GM12878 (cell line): ENCODE measurements around the gene MED13L. TPM values are rescaled to one million over a fixed set of nuclear protein-coding genes. Genes with fewer than 3 reads are reported as not detected.

Source experiments
- ATAC-seq: fragments of 200-7000 bp; cut with Tn5 transposase; 3 replicates; pipeline ENCODE4 v1.9.1; 2020; ENCODE audit warnings: mild to moderate bottlenecking, moderate library complexity
- BruUV-seq: library from RNA; stranded (reverse); fragments of 400-500 nt; replicated peaks from 2 replicates; lab custom pipeline; 2021; lab: Mats Ljungman, UMichigan
- CTCF ChIA-PET: fragments of 300-600 bp; sonication (Branson Sonifier 250); formaldehyde crosslinking; extraction: SDS; loops from one replicate; lab custom pipeline; 2021; ENCODE audit warnings: inconsistent platforms; lab: Yijun Ruan, JAX
- POLR2A ChIA-PET: fragments of 350-600 bp; formaldehyde crosslinking; extraction: SDS; loops from one replicate; lab custom pipeline; 2021; ENCODE audit warnings: inconsistent platforms; lab: Charles Lee
- RAD21 ChIA-PET: fragments of 300-600 bp; sonication (Branson Sonifier 250); formaldehyde crosslinking; loops from one replicate; lab custom pipeline; 2023; ENCODE audit warnings: antibody characterized with exemption; ENCODE audit not compliant: unreplicated experiment; lab: Charles Lee
- SMC1A ChIA-PET: fragments of 300-600 bp; sonication (Branson Sonifier 250); formaldehyde crosslinking; loops from one replicate; lab custom pipeline; 2023; ENCODE audit not compliant: unreplicated experiment, uncharacterized antibody; lab: Charles Lee
- DNase-seq: peaks from one replicate; pipeline ENCODE4 v3.0.0-alpha.2; 2011; ENCODE audit warnings: low read depth, low spot score
- FAIRE-seq: peaks from 3 replicates; lab custom pipeline; 2011; peaks lifted over from hg19 to GRCh38; lab: Jason Lieb, UNC
- H2AFZ ChIP-seq: 2 replicates; pipeline ENCODE4 v1.6.0; 2011; ENCODE audit warnings: low read depth, low read length, control low read depth; ENCODE audit not compliant: control insufficient read depth
- H3K27ac ChIP-seq: 2 replicates; pipeline ENCODE4 v1.5.1; 2011; ENCODE audit warnings: control low read depth; ENCODE audit not compliant: control insufficient read depth, insufficient read depth
- H3K27me3 ChIP-seq, 2 experiments: replicated peaks in 1 of 2; 2 replicates each; pipeline versions ENCODE4 v1.6.0 to v1.6.1; 2011; ENCODE audit warnings: low read length in 1 of 2; ENCODE audit not compliant: control insufficient read depth in 2 of 2, insufficient read depth in 2 of 2
- H3K36me3 ChIP-seq, 2 experiments: 2 replicates each; pipeline ENCODE4 v1.5.1; 2011; ENCODE audit warnings: low read length in 1 of 2; ENCODE audit not compliant: control insufficient read depth in 2 of 2, insufficient read depth in 2 of 2
- H3K4me1 ChIP-seq: 2 replicates; pipeline ENCODE4 v1.6.1; 2011; ENCODE audit warnings: mild to moderate bottlenecking, low read length, moderate library complexity, mixed read lengths; ENCODE audit not compliant: control insufficient read depth, insufficient read depth
- H3K4me2 ChIP-seq: 2 replicates; pipeline ENCODE4 v1.6.0; 2011; ENCODE audit warnings: control low read depth; ENCODE audit not compliant: control insufficient read depth, insufficient read depth
- H3K4me3 ChIP-seq: fragments of 200-600 bp; sonication (generic); 2 replicates; pipeline ENCODE4 v1.5.1; 2016
- H3K79me2 ChIP-seq: 2 replicates; pipeline ENCODE4 v1.6.0; 2011; ENCODE audit warnings: low read length; ENCODE audit not compliant: control insufficient read depth, insufficient read depth
- H3K9ac ChIP-seq: 2 replicates; pipeline ENCODE4 v1.8.0; 2011; ENCODE audit warnings: low read length, control low read depth, mixed read lengths; ENCODE audit not compliant: control insufficient read depth, insufficient read depth
- H3K9me3 ChIP-seq: replicated peaks from 3 replicates; pipeline ENCODE4 v1.5.1; 2011; ENCODE audit warnings: mild to moderate bottlenecking, low read length; ENCODE audit not compliant: control insufficient read depth, insufficient read depth
- H4K20me1 ChIP-seq: 2 replicates; pipeline ENCODE4 v1.6.0; 2011; ENCODE audit not compliant: control insufficient read depth, insufficient read depth
- CBX5 ChIP-seq: sonication (generic); IDR thresholded peaks from 2 replicates; pipeline ENCODE4 v1.6.1; 2016; ENCODE audit warnings: low read depth, moderate library complexity, mild to moderate bottlenecking, inconsistent platforms
- CREM ChIP-seq: IDR thresholded peaks from 2 replicates; pipeline ENCODE4 v1.6.1; 2014; ENCODE audit warnings: antibody characterized with exemption, low read depth
- FOXM1 ChIP-seq: IDR thresholded peaks from 2 replicates; pipeline ENCODE4 v1.6.1; 2012; ENCODE audit warnings: low read depth, mild to moderate bottlenecking, inconsistent platforms, low read length, moderate library complexity
- KDM1A ChIP-seq: fragments of 200-600 bp; sonication (generic); IDR thresholded peaks from 2 replicates; pipeline ENCODE4 v1.6.1; 2016; ENCODE audit warnings: borderline replicate concordance
- LARP7 ChIP-seq: fragments of 450-650 bp; IDR thresholded peaks from 2 replicates; pipeline ENCODE4 v1.6.1; 2017; ENCODE audit warnings: mild to moderate bottlenecking
- MTA3 ChIP-seq: IDR thresholded peaks from 2 replicates; pipeline ENCODE4 v1.6.1; 2012; ENCODE audit warnings: low read length, inconsistent platforms, borderline replicate concordance
- NFIC ChIP-seq: IDR thresholded peaks from 2 replicates; pipeline ENCODE4 v1.6.1; 2012; ENCODE audit warnings: low read depth, mild to moderate bottlenecking, inconsistent platforms, low read length, moderate library complexity
- RBBP5 ChIP-seq: fragments of 200-600 bp; sonication (generic); conservative IDR thresholded peaks from 2 replicates; pipeline ENCODE4 v1.6.1; 2016
- RELB ChIP-seq: fragments of 450-650 bp; IDR thresholded peaks from 2 replicates; pipeline ENCODE4 v1.6.1; 2017; ENCODE audit warnings: low read depth, mild to moderate bottlenecking, moderate library complexity
- RUNX3 ChIP-seq: IDR thresholded peaks from 2 replicates; pipeline ENCODE4 v1.6.1; 2012; ENCODE audit warnings: low read length, inconsistent platforms
- SREBF1 ChIP-seq: IDR thresholded peaks from 2 replicates; pipeline ENCODE4 v1.6.1; 2012; ENCODE audit warnings: mild to moderate bottlenecking, low read length
- STAT3 ChIP-seq: IDR thresholded peaks from 2 replicates; pipeline ENCODE4 v1.6.1; 2011; ENCODE audit warnings: low read depth, low read length, improper control_type of control experiment
- TCF12 ChIP-seq: IDR thresholded peaks from 2 replicates; pipeline ENCODE4 v1.6.1; 2011; ENCODE audit warnings: low read depth, mild to moderate bottlenecking, low read length
- ZNF622 ChIP-seq: fragments of 450-650 bp; IDR thresholded peaks from 2 replicates; pipeline ENCODE4 v1.6.1; 2017; ENCODE audit warnings: mild to moderate bottlenecking, inconsistent platforms
- WGBS: methylation state at CpG from one replicate; pipeline ENCODE4 v1.1.6; 2016; ENCODE audit warnings: low lambda C conversion rate; ENCODE audit not compliant: insufficient replicate concordance, insufficient coverage; ENCODE audit errors: missing lambda C conversion rate; 5-methylcytosine and 5-hydroxymethylcytosine counted together
- in situ Hi-C: fragments of 300-500 bp; cut with MboI; formaldehyde crosslinking; loops from 9 replicates; pipeline ENCODE4 v1.14.3; 2018; ENCODE audit warnings: mixed read lengths
- intact Hi-C: fragments of 100-400 bp; cut with micrococcal nuclease; formaldehyde crosslinking; loops from one replicate; pipeline ENCODE4 v1.14.2; 2022; ENCODE audit not compliant: unreplicated experiment
- polyA plus RNA-seq, 11 experiments: library from polyadenylated mRNA; depleted of rRNA in 4 of 11; unstranded in 6 of 11; stranded (reverse) in 5 of 11; fragments of >200 nt; fragmentation: Nextera tagmentation in 4 of 11; fragmentation: Illumina TruSeq in 1 of 11; extraction: Ambion mirVana in 4 of 11; extraction: Trizol in 1 of 11; gene quantifications; 1 replicate in 1 of 11; 2 replicates in 10 of 11; pipeline versions ENCODE4 v1.2.1 to v1.2.3, GENCODE V29; 2011 to 2016; ENCODE audit warnings: inconsistent platforms in 2 of 11, missing spikeins in 2 of 11, low read depth in 1 of 11
- total RNA-seq, 4 experiments: library from RNA; depleted of rRNA in 3 of 4; stranded (reverse); fragments of >200 nt in 3 of 4; fragmentation: Illumina TruSeq in 1 of 4; extraction: Trizol in 1 of 4; gene quantifications; 2 replicates each; pipeline versions ENCODE4 v1.2.1 to v1.2.3, GENCODE V29; 2013 to 2021

The MED13L gene
- total and polyA plus RNA-seq, 10 of the 15 experiments (the other 5 are each of a cell fraction or from before 2014, with no cell fraction given), result 3.7 to 30.1 (median 9.1) TPM

- SMC1A ChIA-PET, result interaction anchor here (0.6 to 1.8 kb wide), 5 partner anchors 22 to 565 kb away, joined by 3 to 7 read pairs (median 4); no protein-coding TSS in a partner anchor
- Histone ChIP-seq H3K27me3 (no peaks in the 10 kb centered on the region), H3K79me2 (peaks cover 3% of the 10 kb centered on the region), H3K4me1 (peaks cover 19% of the 10 kb centered on the region)
- DNase-seq, result no peak
- TF ChIP-seq RUNX3 (peak; percentile 58; the same call in 1 of the 2 replicates), RBBP5 (no peak)
- TF ChIP-seq, all 136 proteins: peak for 1
- H3K36me3 ChIP-seq, result no peaks in the 10 kb centered on the region
- H4K20me1 ChIP-seq, result no peaks in the 10 kb centered on the region
- ChIA-PET POLR2A (no interaction called here), RAD21 (interaction anchor here (1.0 to 1.6 kb wide), 2 partner anchors 57 to 92 kb away, joined by 3 to 8 read pairs; no protein-coding TSS in a partner anchor), CTCF (interaction anchor here (1.1 kb wide), 1 partner anchor 14 kb away, joined by 4 read pairs; no protein-coding TSS in a partner anchor)
- no peak overlapping the region for H3K4me3 ChIP-seq
- H3K27ac ChIP-seq, result 0 out of 2 replicates have a peak overlapping the region, but pooled peaks have one; percentile 11
- H3K9me3 ChIP-seq, result no peaks in the 10 kb centered on the region
- ATAC-seq, result peak; percentile 54
- in situ Hi-C loops, result no loop called here
- intact Hi-C loops, result loop anchor here (2.0 to 5.0 kb wide), 4 partner anchors 92 to 553 kb away; no protein-coding TSS in a partner anchor
- peak; percentile 7 for FAIRE-seq
- H2AFZ ChIP-seq, result no peak overlapping the region
- TSS peak; percentile 37 for BruUV-seq
- H3K9ac ChIP-seq, result no peak overlapping the region
- peak overlapping the region; percentile 77 for H3K4me2 ChIP-seq
- WGBS, result 0% methylated on average over 1 of the region's 1 CpG
Measured at GRCh38 chr12:116144384-116144783, 133.1 kb downstream of the MED13L start.

- no peak overlapping the region for H3K4me3 ChIP-seq
- H3K27ac ChIP-seq, result peak overlapping the region; percentile 11; the same call in 1 of the 2 replicates
- ChIA-PET RAD21 (interaction anchor here (0.6 to 1.6 kb wide), 4 partner anchors 16 to 92 kb away, joined by 3 to 8 read pairs (median 4); no protein-coding TSS in a partner anchor), SMC1A (interaction anchor here (0.6 to 1.8 kb wide), 5 partner anchors 21 to 566 kb away, joined by 3 to 7 read pairs (median 4); no protein-coding TSS in a partner anchor), POLR2A (interaction anchor here (0.7 kb wide), 1 partner anchor 45 kb away, joined by 4 read pairs; no protein-coding TSS in a partner anchor), CTCF (interaction anchor here (0.6 to 1.1 kb wide), 2 partner anchors 13 to 1569 kb away, joined by 3 to 4 read pairs; no protein-coding TSS in a partner anchor)
- H3K9me3 ChIP-seq, result no peaks in the 10 kb centered on the region
- in situ Hi-C loops (no loop called here), intact Hi-C loops (loop anchor here (2.0 to 5.0 kb wide), 4 partner anchors 93 to 553 kb away; no protein-coding TSS in a partner anchor)
- BruUV-seq, result no TSS peak
- no peak overlapping the region for H3K9ac ChIP-seq
- peak; percentile 64 for ATAC-seq
- H2AFZ ChIP-seq, result no peak overlapping the region
- 0% methylated on average over 1 of the region's 1 CpG for WGBS
- FAIRE-seq, result no peak
- H3K4me1 ChIP-seq, result peaks cover 19% of the 10 kb centered on the region
- H4K20me1 ChIP-seq, result no peaks in the 10 kb centered on the region
- H3K79me2 ChIP-seq, result peaks cover 3% of the 10 kb centered on the region
- H3K4me2 ChIP-seq, result peak overlapping the region; percentile 77
- DNase-seq, result no peak
- H3K27me3 ChIP-seq, result no peaks in the 10 kb centered on the region
- H3K36me3 ChIP-seq, result no peaks in the 10 kb centered on the region
- TF ChIP-seq LARP7, result no peak
- no peak for TF ChIP-seq STAT3
- TF ChIP-seq SREBF1, result no peak
- no peak for TF ChIP-seq CBX5
- TF ChIP-seq FOXM1, result no peak
- TF ChIP-seq RELB, result no peak
- no peak for TF ChIP-seq CREM
- TF ChIP-seq TCF12, result no peak
- TF ChIP-seq KDM1A, result no peak
- TF ChIP-seq MTA3, result no peak
- TF ChIP-seq ZNF622, result no peak
- TF ChIP-seq NFIC, result no peak
Measured at GRCh38 chr12:116143909-116144308, 133.6 kb downstream of the MED13L start.
